NCI-H446 treated with DMSO at 0.1 percent for 48 hours (cell line): ENCODE data around the gene MAD2L1BP.

Source experiments
- DNase-seq: peaks from one replicate; lab custom pipeline; 2025; lab: John Stamatoyannopoulos, UW

The MAD2L1BP gene

DNA sequence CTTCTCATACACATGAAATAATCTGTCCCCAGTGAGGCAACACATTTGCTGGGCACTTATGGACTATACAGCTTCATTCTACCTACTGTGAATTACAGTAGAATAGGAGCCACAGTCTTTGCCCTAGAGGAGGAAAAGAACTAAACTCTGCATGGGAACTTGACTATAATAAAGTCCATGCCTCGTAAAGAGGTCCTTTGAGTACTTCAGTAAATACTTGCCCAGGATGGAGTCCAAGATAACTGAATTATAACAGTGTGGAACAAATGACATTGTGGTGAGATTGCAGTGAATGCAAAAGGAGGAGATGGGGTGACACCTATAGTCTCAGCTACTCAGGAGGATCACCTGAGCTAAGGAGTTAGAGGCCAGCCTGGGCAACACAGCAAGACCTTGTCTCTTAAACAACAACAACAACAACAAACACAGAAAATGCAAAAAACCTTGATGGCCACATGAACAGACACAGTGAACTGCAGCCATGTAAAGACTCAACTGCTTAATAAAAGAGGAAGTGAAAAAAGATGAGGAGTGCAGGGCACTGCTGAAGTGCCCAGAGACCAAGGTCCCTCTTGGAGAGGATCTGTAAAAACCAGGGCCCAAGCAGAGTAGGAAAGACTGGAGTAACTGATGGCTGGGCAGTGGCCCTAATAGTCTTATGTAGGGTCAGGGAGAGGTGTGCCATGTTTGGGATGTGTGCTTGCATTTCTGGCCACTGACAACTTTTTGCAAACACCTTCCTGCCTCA lies 48.2 kb downstream of the MAD2L1BP start:
- no peak for DNase-seq

DNA sequence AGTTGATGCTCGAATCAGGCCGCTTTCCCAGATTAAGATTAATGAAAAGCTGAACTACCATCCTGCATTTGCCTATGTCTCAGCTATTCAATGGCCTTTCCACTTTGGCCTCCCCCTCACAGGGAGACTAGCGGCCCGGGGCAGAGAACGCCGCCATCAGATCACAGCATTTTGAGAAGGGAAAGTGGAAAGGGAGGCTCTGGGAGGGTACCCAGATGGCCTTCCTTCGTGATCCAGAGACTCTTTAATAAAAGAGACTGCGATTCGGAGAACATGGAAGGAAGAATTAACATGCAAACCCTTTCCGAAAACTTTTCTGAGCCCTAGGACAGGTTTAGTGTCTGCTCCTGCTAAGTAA lies 51.4 kb downstream of the MAD2L1BP start:
- no peak for DNase-seq

DNA sequence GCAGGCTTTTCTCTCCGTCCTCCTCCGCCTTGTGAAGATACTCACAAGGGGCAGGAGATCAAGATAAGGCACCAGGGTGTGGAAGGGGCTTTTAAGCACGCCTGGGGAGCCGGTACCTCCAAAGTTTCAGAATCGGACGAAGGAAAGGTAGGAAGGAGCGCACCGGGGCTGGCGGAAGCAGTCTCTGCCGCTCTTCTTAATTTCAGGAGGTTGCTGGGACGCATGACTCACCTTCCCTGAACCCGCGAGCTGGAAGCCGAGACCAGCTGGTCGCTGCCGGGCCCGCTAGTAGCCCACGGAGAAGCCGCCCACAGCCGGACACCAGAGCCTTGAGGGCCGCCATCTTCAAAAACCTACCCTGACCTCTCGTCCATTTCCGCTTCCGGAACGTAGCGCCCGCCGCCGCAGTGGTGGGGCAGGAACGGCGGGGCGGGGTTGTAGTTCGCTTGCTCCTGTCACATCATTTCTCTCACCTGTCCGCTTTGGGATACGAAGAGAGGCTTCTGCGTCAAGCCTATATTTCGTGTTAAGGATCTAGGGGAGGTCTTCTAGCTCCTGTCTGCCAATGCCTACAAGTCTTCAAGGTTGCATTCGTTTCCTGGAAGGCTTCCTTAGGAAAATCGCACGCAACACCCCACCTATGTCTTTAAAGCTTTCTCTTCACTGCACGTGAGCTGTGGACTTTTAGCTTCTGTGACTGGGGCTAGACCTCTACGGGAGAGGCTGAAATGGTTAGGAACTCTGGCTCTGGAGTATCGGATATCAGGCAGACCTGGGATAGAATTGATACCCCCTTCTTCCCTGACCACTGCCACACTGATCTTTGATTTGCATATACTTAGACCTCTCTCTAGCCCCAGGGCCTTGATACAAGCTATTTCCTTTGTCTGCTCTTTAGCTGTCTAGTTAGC lies 52.1 kb downstream of the MAD2L1BP start, which contains the start of gene MRPS18A:
TSS of gene MRPS18A (minus strand) at position 355 of the 911 bp plus-strand sequence. CDS start at position 343, 12 bp downstream.
- DNase-seq: no peak

DNA sequence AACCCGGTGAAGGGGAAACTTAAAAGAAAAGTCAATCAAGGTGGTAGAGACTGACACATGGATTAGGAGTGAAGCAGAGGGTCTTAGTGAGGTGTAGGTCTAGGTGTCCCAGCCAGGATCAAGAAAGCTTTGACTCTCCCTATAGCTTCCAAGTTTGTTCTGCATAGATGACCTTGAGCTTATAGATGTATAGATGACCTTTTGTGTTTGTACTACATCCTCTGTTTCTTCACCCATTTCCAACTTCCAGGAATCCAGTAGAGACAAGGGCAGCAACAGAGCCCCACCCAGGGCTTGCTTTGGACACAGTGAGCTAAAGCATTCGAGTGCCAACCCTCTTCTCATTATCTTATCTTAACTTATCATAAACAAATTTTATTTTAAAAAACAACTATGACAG lies 53.8 kb downstream of the MAD2L1BP start:
- no peak for DNase-seq
